HepG2 (cell line): ENCODE measurements around the gene METRN. TPM values are rescaled to one million over a fixed set of nuclear protein-coding genes. Genes with fewer than 3 reads are reported as not detected.

Experiments
- ARNT ChIP-seq: fragments of 450-650 bp; IDR thresholded peaks from 2 replicates; pipeline ENCODE4 v1.6.1; 2017
- ATF4 ChIP-seq, 2 experiments: fragments of 450-650 bp in 1 of 2; sonication (generic) in 1 of 2; formaldehyde crosslinking; IDR thresholded peaks; 2 replicates each; pipeline versions ENCODE4 v1.5.0 to v1.8.0; 2020 to 2022; ENCODE audit warnings: mild to moderate bottlenecking in 1 of 2, missing genetic modification reagents in 1 of 2
- EHMT2 ChIP-seq: fragments of 200-600 bp; sonication (generic); IDR thresholded peaks from 2 replicates; pipeline ENCODE4 v1.7.0; 2017; ENCODE audit warnings: antibody characterized with exemption, low read depth, low read length, borderline replicate concordance
- HIC2 ChIP-seq: sonication (generic); formaldehyde crosslinking; IDR thresholded peaks from 2 replicates; pipeline ENCODE4 v1.9.0; 2022; ENCODE audit warnings: low read depth, missing genetic modification reagents
- HMGA1 ChIP-seq: sonication (generic); formaldehyde crosslinking; conservative IDR thresholded peaks from 2 replicates; pipeline ENCODE4 v1.4.0; 2020; ENCODE audit warnings: missing genetic modification reagents
- NFYB ChIP-seq: sonication (generic); formaldehyde crosslinking; IDR thresholded peaks from 2 replicates; pipeline ENCODE4 v1.4.0; 2020; ENCODE audit warnings: missing genetic modification reagents
- POLR2A ChIP-seq, 2 experiments: IDR thresholded peaks; 2 replicates each; pipeline ENCODE4 v1.6.1; 2011; ENCODE audit warnings: low read depth in 2 of 2, low read length in 2 of 2, mild to moderate bottlenecking in 1 of 2, moderate library complexity in 1 of 2; ENCODE audit not compliant: insufficient read depth in 1 of 2
- PRDM4 ChIP-seq: sonication (generic); formaldehyde crosslinking; IDR thresholded peaks from 2 replicates; pipeline ENCODE4 v1.9.0; 2021; ENCODE audit warnings: missing genetic modification reagents, borderline replicate concordance
- XBP1 ChIP-seq: sonication (generic); formaldehyde crosslinking; IDR thresholded peaks from 2 replicates; pipeline ENCODE4 v1.5.0; 2020; ENCODE audit warnings: missing genetic modification reagents
- ZBTB39 ChIP-seq: sonication (generic); formaldehyde crosslinking; IDR thresholded peaks from 2 replicates; pipeline ENCODE4 v1.5.0; 2020; ENCODE audit warnings: missing genetic modification reagents
- ZKSCAN8 ChIP-seq: IDR thresholded peaks from 2 replicates; pipeline ENCODE4 v1.6.1; 2016; ENCODE audit warnings: borderline replicate concordance, missing genetic modification reagents, missing compliant biosample characterization
- ZNF512 ChIP-seq: sonication (generic); formaldehyde crosslinking; IDR thresholded peaks from 2 replicates; pipeline ENCODE4 v1.4.0; 2020; ENCODE audit warnings: mild to moderate bottlenecking, missing genetic modification reagents
- ZNF746 ChIP-seq: sonication (generic); formaldehyde crosslinking; IDR thresholded peaks from 2 replicates; pipeline ENCODE4 v1.8.0; 2022; ENCODE audit warnings: mild to moderate bottlenecking, missing genetic modification reagents
- ZUFSP ChIP-seq: sonication (generic); formaldehyde crosslinking; IDR thresholded peaks from 2 replicates; pipeline ENCODE4 v1.9.0; 2021; ENCODE audit warnings: missing genetic modification reagents, mild to moderate bottlenecking, borderline replicate concordance
- polyA plus RNA-seq, 8 experiments: library from polyadenylated mRNA; depleted of rRNA in 3 of 8; stranded (reverse) in 7 of 8; unstranded in 1 of 8; fragments of >200 nt; fragmentation: Illumina TruSeq in 4 of 8; extraction: Trizol in 4 of 8; gene quantifications; 2 replicates each; pipeline versions ENCODE4 v1.2.1 to v1.2.3, GENCODE V29; 2011 to 2016; ENCODE audit warnings: low read depth in 4 of 8, missing spikeins in 1 of 8, mixed read lengths in 1 of 8; ENCODE audit not compliant: insufficient read depth in 1 of 8
- total RNA-seq, 5 experiments: library from RNA; depleted of rRNA; stranded (reverse); fragments of >200 nt; fragmentation: Illumina TruSeq; extraction: Trizol; gene quantifications; 2 replicates each; pipeline ENCODE4 v1.2.3, GENCODE V29; 2016; ENCODE audit warnings: low read depth in 1 of 5

METRN gene
- total and polyA plus RNA-seq, 2 of the 13 experiments (the other 11 are each of a cell fraction or from before 2014, with no cell fraction given) = 25.5 to 46.1 TPM

- no peak for TF ChIP-seq HIC2
- TF ChIP-seq ATF4 (CRISPR knock-in tag; IDR thresholded peaks at IDR 0.05) = no peak
- no peak for TF ChIP-seq ZBTB39 (CRISPR knock-in tag)
- no peak for TF ChIP-seq PRDM4 (CRISPR knock-in tag)
- TF ChIP-seq ZNF746 (CRISPR knock-in tag) = 0 out of 2 replicates have a peak, but pooled peaks have one; percentile 36
- no peak for TF ChIP-seq ZKSCAN8
- TF ChIP-seq EHMT2 = no peak
- TF ChIP-seq XBP1 (CRISPR knock-in tag) = no peak
- TF ChIP-seq HMGA1 (CRISPR knock-in tag) = no peak
- no peak for TF ChIP-seq NFYB
- no peak for TF ChIP-seq ZUFSP (CRISPR knock-in tag)
- peak; percentile 32 to 76; a peak in 2 of 4 replicates for TF ChIP-seq POLR2A (IDR thresholded peaks at IDR 0.05; ENCODE audit: insufficient read depth in 1 of 2, low read depth in 2 of 2, low read length in 2 of 2)
- 0 out of 2 replicates have a peak, but pooled peaks have one; percentile 12 for TF ChIP-seq ZNF512 (CRISPR knock-in tag)
- no peak for TF ChIP-seq ARNT
These were observed 35.8 kb upstream of the METRN start (continued) for GRCh38 chr16:678858-679813.
